ENCODE measurements around the gene DST.

The DST gene

GRCh38 chr6:56555438-56555872 lies 87.2 kb downstream of the DST start:
- in situ Hi-C loops (cut with HindIII; ENCODE audit: low pct_ligation_motif_present, low sequenced_read_pairs) = no loop called here
- no peak for TF ChIP-seq CTCF (IDR thresholded peaks at IDR 0.05; ENCODE audit: low read depth, low read length, missing control alignments)
- peaks cover 15% of the 10 kb centered on the region for H3K36me3 ChIP-seq (replicated peaks)
- no peak overlapping the region for H3K27ac ChIP-seq
- H3K4me3 ChIP-seq (ENCODE audit: low read depth, low read length) = no peak overlapping the region
- peak; percentile 71 for DNase-seq
- H3K27me3 ChIP-seq (replicated peaks) = no peaks in the 10 kb centered on the region

- in situ Hi-C loops (cut with HindIII; ENCODE audit: low pct_ligation_motif_present, low sequenced_read_pairs) = no loop called here
- H3K4me3 ChIP-seq (ENCODE audit: low read depth, low read length) = no peak overlapping the region
- H3K27ac ChIP-seq = no peak overlapping the region
- TF ChIP-seq CTCF (IDR thresholded peaks at IDR 0.05; ENCODE audit: low read depth, low read length, missing control alignments) = no peak
- DNase-seq = peak; percentile 43
- peaks cover 12% of the 10 kb centered on the region for H3K36me3 ChIP-seq (replicated peaks)
- no peaks in the 10 kb centered on the region for H3K27me3 ChIP-seq (replicated peaks)
These were observed 90.2 kb downstream of the DST start for GRCh38 chr6:56552187-56553130.

- Histone ChIP-seq H3K36me3 (replicated peaks) (peaks cover 10% of the 10 kb centered on the region), H3K27ac (no peak overlapping the region), H3K4me3 (ENCODE audit: low read depth, low read length) (no peak overlapping the region), H3K27me3 (replicated peaks) (no peaks in the 10 kb centered on the region)
- DNase-seq = no peak
- in situ Hi-C loops (cut with HindIII; ENCODE audit: low pct_ligation_motif_present, low sequenced_read_pairs) = no loop called here
- no peak for TF ChIP-seq CTCF (IDR thresholded peaks at IDR 0.05; ENCODE audit: low read depth, low read length, missing control alignments)
These were observed 91.1 kb downstream of the DST start for GRCh38 chr6:56551409-56552120.

- H3K27ac ChIP-seq = no peak overlapping the region
- peaks cover 10% of the 10 kb centered on the region for H3K36me3 ChIP-seq (replicated peaks)
- no peaks in the 10 kb centered on the region for H3K27me3 ChIP-seq (replicated peaks)
- H3K4me3 ChIP-seq (ENCODE audit: low read depth, low read length) = no peak overlapping the region
- TF ChIP-seq CTCF (IDR thresholded peaks at IDR 0.05; ENCODE audit: low read depth, low read length, missing control alignments) = no peak
- DNase-seq = no peak
- in situ Hi-C loops (cut with HindIII; ENCODE audit: low pct_ligation_motif_present, low sequenced_read_pairs) = no loop called here
These were observed 92.4 kb downstream of the DST start for GRCh38 chr6:56550301-56550700.

GRCh38 chr6:56549014-56549413 lies 93.7 kb downstream of the DST start:
- no peaks in the 10 kb centered on the region for H3K27me3 ChIP-seq (replicated peaks)
- TF ChIP-seq CTCF (IDR thresholded peaks at IDR 0.05; ENCODE audit: low read depth, low read length, missing control alignments) = peak; percentile 24
- H3K27ac ChIP-seq = no peak overlapping the region
- no peak for DNase-seq
- H3K36me3 ChIP-seq (replicated peaks) = peaks cover 6% of the 10 kb centered on the region
- in situ Hi-C loops (cut with HindIII; ENCODE audit: low pct_ligation_motif_present, low sequenced_read_pairs) = no loop called here
- H3K4me3 ChIP-seq (ENCODE audit: low read depth, low read length) = no peak overlapping the region
